Smooth muscle cell (in vitro differentiated cells): ENCODE measurements around the gene NLRP7. TPM values are rescaled to one million over a fixed set of nuclear protein-coding genes. Genes with fewer than 3 reads are reported as not detected.
A peak's percentile ranks its signal among the peaks of the same experiment; 100 is the strongest.
"Not testable (repeated sequence)": the region's sequence is repeated elsewhere in the genome, so short reads cannot be mapped to it uniquely, and the experiment has no call there.

Experiments used
- DNase-seq: peaks from one replicate; lab custom pipeline; 2025; ENCODE audit not compliant: unreplicated experiment; lab: John Stamatoyannopoulos, UW
- H2AFZ ChIP-seq: fragments of 200-600 bp; sonication (generic); 2 replicates; pipeline ENCODE4 v1.6.0; 2016; ENCODE audit warnings: antibody characterized with exemption, low read depth, mild to moderate bottlenecking
- H3F3A ChIP-seq: fragments of 200-600 bp; sonication (generic); 2 replicates; pipeline ENCODE4 v1.6.0; 2017; ENCODE audit warnings: antibody characterized with exemption, low read depth
- H3K27ac ChIP-seq: fragments of 200-600 bp; sonication (generic); 2 replicates; pipeline ENCODE4 v1.5.1; 2016; ENCODE audit warnings: low read depth, mild to moderate bottlenecking
- H3K27me3 ChIP-seq: fragments of 200-600 bp; sonication (generic); 2 replicates; pipeline ENCODE4 v1.6.1; 2016; ENCODE audit warnings: low read depth, mild to moderate bottlenecking
- H3K36me3 ChIP-seq: fragments of 200-600 bp; sonication (generic); 2 replicates; pipeline ENCODE4 v1.5.1; 2016; ENCODE audit warnings: low read depth
- H3K4me1 ChIP-seq: fragments of 200-600 bp; sonication (generic); 2 replicates; pipeline ENCODE4 v1.5.1; 2016; ENCODE audit warnings: low read depth
- H3K4me2 ChIP-seq: fragments of 200-600 bp; sonication (generic); 2 replicates; pipeline ENCODE4 v1.6.0; 2016; ENCODE audit warnings: mild to moderate bottlenecking
- H3K4me3 ChIP-seq: fragments of 200-600 bp; sonication (generic); 2 replicates; pipeline ENCODE4 v1.5.1; 2016; ENCODE audit warnings: mild to moderate bottlenecking
- H3K79me2 ChIP-seq: fragments of 200-600 bp; sonication (generic); 2 replicates; pipeline ENCODE4 v1.6.0; 2016; ENCODE audit warnings: low read depth, mild to moderate bottlenecking
- H3K9ac ChIP-seq: fragments of 200-600 bp; sonication (generic); 2 replicates; pipeline ENCODE4 v1.6.0; 2016; ENCODE audit warnings: low read depth
- H3K9me3 ChIP-seq: fragments of 200-600 bp; sonication (generic); replicated peaks from 2 replicates; pipeline ENCODE4 v1.5.1; 2016; ENCODE audit warnings: low read depth
- H4K20me1 ChIP-seq: fragments of 200-600 bp; sonication (generic); 2 replicates; pipeline ENCODE4 v1.6.0; 2016; ENCODE audit warnings: low read depth
- WGBS: methylation state at CpG from one replicate; pipeline ENCODE4 v1.1.7; 2016; ENCODE audit warnings: low lambda C conversion rate; 5-methylcytosine and 5-hydroxymethylcytosine counted together
- polyA plus RNA-seq: library from polyadenylated mRNA; unstranded; fragments of >200 nt; fragmentation: Nextera tagmentation; extraction: Ambion mirVana; gene quantifications from 2 replicates; pipeline ENCODE4 v1.2.1, GENCODE V29; 2016
- total RNA-seq: library from RNA; depleted of rRNA; stranded (reverse); fragments of >200 nt; gene quantifications from 2 replicates; pipeline ENCODE4 v1.2.3, GENCODE V29; 2014
- TF ChIP-seq, protein P1 (sequence below): fragments of 200-600 bp; sonication (generic); IDR thresholded peaks from 2 replicates; pipeline ENCODE4 v1.5.1; 2017; ENCODE audit warnings: borderline replicate concordance, mild to moderate bottlenecking, antibody characterized with exemption; ENCODE audit not compliant: insufficient read depth, poor library complexity, severe bottlenecking

Gene NLRP7
- total and polyA plus RNA-seq, 2 experiments from 2014 or later = 0.18 to 0.29 TPM

DNA sequence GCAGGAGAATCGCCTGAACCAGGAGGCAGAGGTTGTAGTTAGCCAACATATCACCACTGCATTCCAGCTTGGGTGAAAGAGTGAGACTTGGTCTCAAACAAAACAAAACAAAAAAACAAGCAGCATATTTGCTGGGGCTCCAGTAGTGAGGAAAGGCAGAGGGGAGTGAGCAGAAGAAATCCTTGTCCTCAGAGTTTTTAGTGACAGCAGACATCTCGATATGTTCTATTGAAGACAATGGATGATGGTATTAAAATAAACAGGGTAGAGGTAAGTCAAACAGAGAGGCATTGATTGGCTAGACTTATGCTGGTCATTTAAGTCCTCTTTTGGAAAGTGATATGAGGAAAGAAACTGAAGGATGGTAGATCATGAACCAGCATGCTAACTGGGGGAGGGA, 19.0 kb downstream of the NLRP7 start:
- no peak overlapping the region for H2AFZ ChIP-seq
- no peak overlapping the region for H3K4me3 ChIP-seq
- H3K27ac ChIP-seq = no peak overlapping the region
- no peaks in the 10 kb centered on the region for H3K9me3 ChIP-seq
- H3K27me3 ChIP-seq = no peaks in the 10 kb centered on the region
- H3F3A ChIP-seq = no peaks in the 10 kb centered on the region
- TF ChIP-seq, protein P1, sequence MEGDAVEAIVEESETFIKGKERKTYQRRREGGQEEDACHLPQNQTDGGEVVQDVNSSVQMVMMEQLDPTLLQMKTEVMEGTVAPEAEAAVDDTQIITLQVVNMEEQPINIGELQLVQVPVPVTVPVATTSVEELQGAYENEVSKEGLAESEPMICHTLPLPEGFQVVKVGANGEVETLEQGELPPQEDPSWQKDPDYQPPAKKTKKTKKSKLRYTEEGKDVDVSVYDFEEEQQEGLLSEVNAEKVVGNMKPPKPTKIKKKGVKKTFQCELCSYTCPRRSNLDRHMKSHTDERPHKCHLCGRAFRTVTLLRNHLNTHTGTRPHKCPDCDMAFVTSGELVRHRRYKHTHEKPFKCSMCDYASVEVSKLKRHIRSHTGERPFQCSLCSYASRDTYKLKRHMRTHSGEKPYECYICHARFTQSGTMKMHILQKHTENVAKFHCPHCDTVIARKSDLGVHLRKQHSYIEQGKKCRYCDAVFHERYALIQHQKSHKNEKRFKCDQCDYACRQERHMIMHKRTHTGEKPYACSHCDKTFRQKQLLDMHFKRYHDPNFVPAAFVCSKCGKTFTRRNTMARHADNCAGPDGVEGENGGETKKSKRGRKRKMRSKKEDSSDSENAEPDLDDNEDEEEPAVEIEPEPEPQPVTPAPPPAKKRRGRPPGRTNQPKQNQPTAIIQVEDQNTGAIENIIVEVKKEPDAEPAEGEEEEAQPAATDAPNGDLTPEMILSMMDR = no peak
- WGBS = 96% methylated on average over 2 of the region's 2 CpGs
- H3K36me3 ChIP-seq = no peaks in the 10 kb centered on the region
- H3K4me1 ChIP-seq = no peaks in the 10 kb centered on the region
- no peaks in the 10 kb centered on the region for H3K79me2 ChIP-seq
- no peak overlapping the region for H3K4me2 ChIP-seq
- DNase-seq = no peak
- no peak overlapping the region for H3K9ac ChIP-seq
- no peaks in the 10 kb centered on the region for H4K20me1 ChIP-seq

DNA sequence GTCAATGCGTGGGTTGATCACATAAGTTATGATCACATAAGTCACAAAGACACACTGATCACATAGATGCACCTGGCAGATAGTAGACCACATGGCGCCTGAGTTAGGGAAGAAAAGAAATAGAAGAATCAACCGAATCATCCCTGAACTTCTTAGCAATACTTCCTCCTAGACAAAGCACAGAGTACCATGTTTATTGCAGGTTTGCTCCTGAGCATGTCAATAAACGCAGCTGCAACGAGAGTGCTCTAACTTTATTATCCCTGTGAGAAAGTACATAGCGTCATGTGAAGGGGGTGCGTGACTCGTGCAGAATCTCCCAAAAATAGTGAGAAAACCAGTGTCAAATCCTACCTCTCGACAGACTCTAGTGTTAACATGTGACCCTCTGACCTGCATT, 24.1 kb downstream of the NLRP7 start:
- Histone ChIP-seq H3F3A (no peaks in the 10 kb centered on the region), H3K4me1 (no peaks in the 10 kb centered on the region), H3K4me3 (no peak overlapping the region), H3K9me3 (no peaks in the 10 kb centered on the region), H4K20me1 (no peaks in the 10 kb centered on the region), H3K79me2 (no peaks in the 10 kb centered on the region), H3K27me3 (no peaks in the 10 kb centered on the region), H3K4me2 (no peak overlapping the region), H3K36me3 (no peaks in the 10 kb centered on the region), H2AFZ (no peak overlapping the region), H3K27ac (no peak overlapping the region), H3K9ac (no peak overlapping the region)
- 94% methylated on average over 9 of the region's 9 CpGs for WGBS
- TF ChIP-seq, protein P1 = no peak
- no peak for DNase-seq

DNA sequence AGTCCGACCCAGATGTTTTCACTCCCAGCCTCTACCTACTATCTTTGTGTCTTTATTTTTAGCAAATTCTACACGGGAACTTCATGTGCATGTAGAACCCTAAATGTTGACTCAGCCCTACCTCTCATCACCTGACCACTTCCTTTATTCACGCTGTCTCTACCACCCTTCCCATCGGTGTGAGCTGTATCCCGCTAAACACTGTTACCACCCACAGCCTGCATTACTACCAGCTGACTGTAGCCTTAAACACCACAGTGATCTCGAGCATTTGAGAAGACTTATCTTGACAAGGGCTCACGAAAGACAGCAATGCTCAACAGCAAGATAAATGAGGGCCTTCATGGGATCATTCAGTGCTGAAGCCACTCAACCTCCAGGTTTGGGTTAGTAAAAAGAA, 26.2 kb downstream of the NLRP7 start:
- H3K27ac ChIP-seq = no peak overlapping the region
- no peak overlapping the region for H3K4me2 ChIP-seq
- WGBS = 61% methylated on average over 7 of the region's 7 CpGs
- no peak overlapping the region for H3K9ac ChIP-seq
- H3F3A ChIP-seq = no peaks in the 10 kb centered on the region
- no peaks in the 10 kb centered on the region for H3K9me3 ChIP-seq
- TF ChIP-seq, protein P1 = no peak
- no peak overlapping the region for H3K4me3 ChIP-seq
- H4K20me1 ChIP-seq = no peaks in the 10 kb centered on the region
- H3K4me1 ChIP-seq = no peaks in the 10 kb centered on the region
- no peak for DNase-seq
- H3K36me3 ChIP-seq = no peaks in the 10 kb centered on the region
- no peak overlapping the region for H2AFZ ChIP-seq
- H3K27me3 ChIP-seq = no peaks in the 10 kb centered on the region
- no peaks in the 10 kb centered on the region for H3K79me2 ChIP-seq

DNA sequence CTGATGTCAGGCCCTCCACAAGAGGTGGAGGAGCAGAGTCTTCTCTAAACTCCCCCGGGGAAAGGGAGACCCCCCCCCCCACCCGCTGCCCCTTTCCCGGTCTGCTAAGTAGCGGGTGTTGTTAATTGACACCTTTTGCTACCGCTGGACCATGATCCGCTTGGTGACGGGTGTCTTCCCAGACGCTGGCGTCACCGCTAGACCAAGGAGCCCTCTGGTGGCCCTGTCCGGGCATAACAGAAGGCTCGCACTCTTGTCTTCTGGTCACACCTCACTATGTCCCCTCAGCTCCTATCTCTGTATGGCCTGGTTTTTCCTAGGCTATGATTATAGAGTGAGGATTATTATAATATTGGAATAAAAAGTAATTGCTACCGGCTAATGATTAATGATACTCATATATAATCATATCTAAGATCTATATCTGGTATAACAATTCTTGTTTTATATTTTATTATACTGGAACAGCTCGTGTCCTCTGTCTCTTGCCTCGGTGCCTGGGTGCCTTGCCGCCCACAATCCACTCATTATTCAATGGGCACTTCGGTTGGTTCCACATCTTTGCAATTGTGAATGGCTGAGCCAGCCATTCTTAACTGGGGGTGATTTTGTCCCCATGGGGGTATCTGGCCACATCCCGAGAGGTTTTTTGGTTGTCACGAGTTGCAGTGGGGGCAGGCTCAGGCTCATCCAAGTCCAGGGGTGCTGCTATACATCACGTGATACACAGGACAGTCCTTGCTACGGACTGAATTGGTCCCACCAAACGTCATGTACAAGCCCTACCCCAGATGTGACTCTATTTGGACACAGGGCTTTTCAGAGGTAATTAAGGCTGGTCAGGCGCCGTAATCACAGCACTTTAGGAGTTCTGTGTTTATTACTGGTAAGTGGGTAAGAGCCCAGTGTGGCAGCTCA, 27.4 kb downstream of the NLRP7 start:
- not testable (repeated sequence) for H3K36me3 ChIP-seq, H3K27ac ChIP-seq, H3F3A ChIP-seq, H3K9ac ChIP-seq, H3K27me3 ChIP-seq, H4K20me1 ChIP-seq, H2AFZ ChIP-seq, H3K9me3 ChIP-seq, DNase-seq, H3K4me3 ChIP-seq, H3K79me2 ChIP-seq, H3K4me2 ChIP-seq, H3K4me1 ChIP-seq
- 50% methylated on average over 19 of the region's 24 CpGs for WGBS
- TF ChIP-seq, protein P1 = peak; percentile 37
